GM18502 (cell line): ENCODE results near the gene MORN2.
"Not testable (repeated sequence)": the region's sequence is repeated elsewhere in the genome, so short reads cannot be mapped to it uniquely, and the experiment has no call there.

Experiments used
- ATAC-seq: cut with Tn5 transposase; IDR thresholded peaks from one replicate; pipeline ENCODE4 v1.9.1; 2021; ENCODE audit warnings: mild to moderate bottlenecking; ENCODE audit not compliant: unreplicated experiment, poor library complexity

Gene MORN2

GRCh38 chr2:38875576-38876367 is at the start of gene MORN2, which contains the start of gene DHX57:
Gene MORN2, plus strand, starts transcription at chr2:38875976.
Gene DHX57, minus strand, starts transcription at chr2:38875934. Its CDS starts 7,529 bp downstream, at chr2:38868405.
- peak; percentile 100 for ATAC-seq

GRCh38 chr2:38827539-38828145 is 48.1 kb upstream of the MORN2 start:
- not testable (repeated sequence) for ATAC-seq

DNA sequence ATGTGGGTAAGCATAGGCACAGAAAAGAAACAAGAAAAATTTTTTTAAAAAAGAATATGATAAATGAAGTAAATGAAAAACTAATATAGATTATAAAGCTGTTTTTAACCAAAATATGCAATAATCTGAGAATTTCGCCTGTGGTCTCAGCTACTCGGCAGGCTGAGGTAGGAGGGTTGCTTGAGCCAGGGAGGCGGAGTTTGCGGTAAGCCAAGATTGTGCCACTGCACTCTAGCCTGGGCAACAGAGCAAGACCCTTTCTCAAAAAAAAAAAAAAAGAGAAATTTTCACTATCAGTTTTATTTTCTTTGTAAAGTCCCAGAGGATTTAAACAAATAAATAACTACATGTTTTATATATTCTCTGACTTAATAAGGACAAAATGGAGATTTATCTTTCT is 47.3 kb upstream of the MORN2 start:
- no peak for ATAC-seq

DNA sequence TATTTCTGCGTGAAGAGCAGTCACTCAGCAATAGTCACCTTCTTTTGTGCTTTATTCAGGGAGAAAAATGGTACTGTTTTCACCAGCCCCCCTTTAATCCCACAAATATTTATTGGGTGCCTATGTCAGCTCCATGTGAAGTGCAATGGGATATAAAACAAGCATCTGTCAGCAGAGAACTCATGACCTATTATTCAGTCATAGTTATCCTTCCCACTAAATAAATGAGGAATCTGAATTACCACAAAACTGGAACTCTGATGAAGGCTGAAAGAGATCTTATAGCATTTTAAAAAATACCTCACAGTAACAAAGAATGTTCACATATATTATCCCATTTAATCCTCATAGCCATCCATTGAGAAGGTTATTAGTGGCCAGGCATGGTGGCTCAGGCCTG is 45.8 kb upstream of the MORN2 start:
- no peak for ATAC-seq

DNA sequence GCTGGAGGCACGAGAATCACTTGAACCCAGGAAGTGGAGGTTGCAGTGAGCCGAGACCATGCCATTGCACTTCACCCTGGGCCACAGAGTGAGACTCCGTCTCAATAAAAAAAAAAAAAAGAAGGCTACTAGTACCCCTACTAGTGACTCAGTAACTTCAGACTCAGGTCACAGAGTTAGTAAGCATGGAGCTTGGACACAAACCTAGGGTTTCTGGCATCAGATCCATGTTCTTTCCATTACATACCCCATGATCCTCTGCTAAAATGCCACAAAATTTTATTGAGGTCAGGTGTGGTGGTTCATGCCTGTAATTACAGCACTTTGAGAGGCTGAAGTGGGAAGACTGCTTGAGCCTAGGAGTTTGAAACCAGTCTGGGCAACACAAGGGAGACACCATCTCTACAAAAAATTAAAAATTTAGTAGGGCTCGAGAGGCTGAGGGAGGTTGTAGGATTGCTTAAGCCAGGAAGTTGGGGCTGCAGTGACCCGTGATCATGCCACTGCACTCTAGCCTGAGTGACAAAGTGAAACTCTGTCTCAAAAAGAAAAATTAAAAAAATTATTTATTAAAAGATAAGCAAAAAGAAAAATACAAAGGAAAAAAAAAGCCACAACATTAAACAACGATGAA is 45.1 kb upstream of the MORN2 start:
- no peak for ATAC-seq

GRCh38 chr2:38835015-38835601 is 40.7 kb upstream of the MORN2 start:
- ATAC-seq = no peak

DNA sequence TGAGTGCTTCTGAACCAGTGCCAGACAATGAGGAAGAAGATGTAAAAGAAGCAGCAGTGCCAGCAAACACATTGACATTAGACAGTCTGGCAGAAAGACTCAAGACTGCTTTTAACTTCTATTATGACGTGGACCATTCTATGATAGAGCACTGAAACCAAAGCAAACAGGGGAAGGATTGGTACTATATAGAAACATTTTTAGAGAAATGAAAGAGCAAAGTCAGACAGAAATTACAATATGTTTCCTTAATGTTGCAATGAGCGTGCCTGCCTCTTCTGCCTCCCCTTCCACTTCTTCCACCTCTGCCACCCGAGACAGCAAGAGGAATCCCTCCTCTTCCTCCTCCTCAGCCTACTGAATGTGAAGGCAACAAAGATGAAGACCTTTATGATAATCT is 39.8 kb upstream of the MORN2 start:
- peak; percentile 93 for ATAC-seq

DNA sequence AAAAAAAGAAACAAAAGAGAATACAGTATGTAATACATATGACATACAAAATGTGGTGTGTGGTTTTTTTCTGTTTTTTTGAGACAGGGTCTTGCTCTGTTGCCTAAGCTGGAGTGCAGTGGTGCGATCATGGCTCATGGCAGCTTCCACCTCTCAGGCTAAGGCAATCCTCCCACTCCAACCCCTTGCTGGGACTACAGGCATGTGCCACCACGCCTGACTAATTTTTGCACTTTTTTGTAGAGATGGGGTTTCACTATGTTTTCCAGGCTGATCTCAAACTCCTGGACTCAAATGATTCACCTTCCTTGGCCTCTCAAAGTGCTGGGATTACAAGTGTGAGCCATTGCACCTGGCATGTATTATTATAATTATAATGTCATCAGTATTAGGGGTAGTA is 39.0 kb upstream of the MORN2 start:
- peak; percentile 38 for ATAC-seq

GRCh38 chr2:38850045-38850444 is 25.7 kb upstream of the MORN2 start:
- ATAC-seq = peak; percentile 86

GRCh38 chr2:38856165-38856564 is 19.6 kb upstream of the MORN2 start:
- ATAC-seq = no peak

- ATAC-seq = no peak
These were observed 13.3 kb upstream of the MORN2 start for GRCh38 chr2:38862476-38862875.

- no peak for ATAC-seq
These were observed 12.6 kb upstream of the MORN2 start for GRCh38 chr2:38863061-38863695.

- ATAC-seq = no peak
These were observed 8.9 kb upstream of the MORN2 start for GRCh38 chr2:38866773-38867443.

DNA sequence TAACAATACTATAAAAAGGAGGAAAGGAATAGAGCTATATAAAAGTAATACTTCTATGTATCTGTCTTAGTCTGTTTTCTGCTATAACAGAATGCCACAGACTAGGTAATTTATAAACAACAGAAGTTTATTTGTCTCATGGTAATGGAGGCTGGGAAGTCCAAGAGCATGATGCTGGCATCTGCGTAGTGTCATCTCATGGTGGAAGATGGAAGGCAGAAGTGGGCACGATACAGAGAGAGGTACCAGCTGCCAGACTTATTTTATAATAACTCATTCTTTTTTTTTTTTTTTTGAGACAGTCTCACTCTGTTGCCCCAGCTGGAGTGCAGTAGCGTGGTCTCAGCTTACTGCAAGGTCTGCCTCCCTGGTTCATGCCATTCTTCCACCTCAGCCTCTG is 4.3 kb upstream of the MORN2 start:
- ATAC-seq = no peak

DNA sequence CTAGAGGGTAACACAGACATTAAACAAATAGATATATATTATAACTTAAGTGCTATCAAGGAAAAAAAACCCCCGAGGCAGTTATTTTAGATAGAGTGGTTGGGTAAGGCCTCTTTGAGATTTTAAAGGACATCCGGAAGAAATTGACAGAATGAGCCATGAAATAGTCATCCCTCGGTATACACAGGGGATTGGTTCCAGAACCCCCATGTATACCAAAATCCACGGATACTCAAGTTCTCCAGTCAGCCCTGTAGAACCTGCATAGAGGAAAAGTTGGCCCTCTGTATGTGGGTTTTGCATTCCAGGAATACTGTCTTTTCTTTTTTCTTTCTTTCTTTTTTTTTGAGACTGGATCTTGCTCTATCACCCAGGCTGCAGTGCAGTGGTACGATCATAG is 2.0 kb upstream of the MORN2 start:
- no peak for ATAC-seq

DNA sequence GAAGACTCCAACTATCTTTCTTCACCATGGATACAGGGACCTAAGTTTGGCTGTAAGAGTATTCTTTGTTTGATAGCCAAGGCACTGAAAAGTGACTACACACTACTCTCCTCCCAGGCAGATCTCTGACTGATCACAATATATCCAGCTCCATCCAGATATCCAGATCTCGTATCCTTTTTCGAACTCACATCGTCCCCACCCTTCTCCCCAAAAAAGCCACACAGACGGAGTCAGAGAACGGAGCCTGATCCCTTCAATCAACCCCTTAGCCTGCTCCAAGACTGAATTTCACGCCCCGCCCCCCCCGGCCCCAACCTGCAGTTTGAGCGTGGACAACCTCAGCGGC is 575 bp upstream of the MORN2 start:
- ATAC-seq = no peak

DNA sequence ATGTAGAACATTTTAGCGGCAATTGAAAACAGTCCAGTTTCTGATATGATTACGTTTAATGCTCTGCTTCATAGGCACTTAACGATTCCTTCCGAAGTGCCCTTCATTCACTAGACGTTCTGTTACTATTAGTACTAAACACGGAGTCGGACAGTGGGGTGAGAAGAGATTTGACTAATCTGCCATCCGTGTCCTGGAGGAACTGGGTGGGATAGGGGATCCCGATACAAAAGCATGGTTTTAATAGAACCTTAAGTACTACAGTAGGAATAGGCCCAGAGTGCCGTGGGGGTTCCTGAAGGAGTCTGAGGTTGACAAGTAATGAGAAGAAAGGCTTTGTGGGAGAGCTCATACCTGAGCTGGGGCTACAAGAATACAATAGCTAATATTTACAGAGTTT is 631 bp downstream of the MORN2 start:
- ATAC-seq = no peak

GRCh38 chr2:38886063-38886462 is 10.3 kb downstream of the MORN2 start:
- no peak for ATAC-seq

- ATAC-seq = no peak
These were observed 11.6 kb downstream of the MORN2 start for GRCh38 chr2:38887347-38887746.

GRCh38 chr2:38887902-38888554 is 12.3 kb downstream of the MORN2 start:
- no peak for ATAC-seq
